ENCODE results near the gene GLIPR1L1.

DNA sequence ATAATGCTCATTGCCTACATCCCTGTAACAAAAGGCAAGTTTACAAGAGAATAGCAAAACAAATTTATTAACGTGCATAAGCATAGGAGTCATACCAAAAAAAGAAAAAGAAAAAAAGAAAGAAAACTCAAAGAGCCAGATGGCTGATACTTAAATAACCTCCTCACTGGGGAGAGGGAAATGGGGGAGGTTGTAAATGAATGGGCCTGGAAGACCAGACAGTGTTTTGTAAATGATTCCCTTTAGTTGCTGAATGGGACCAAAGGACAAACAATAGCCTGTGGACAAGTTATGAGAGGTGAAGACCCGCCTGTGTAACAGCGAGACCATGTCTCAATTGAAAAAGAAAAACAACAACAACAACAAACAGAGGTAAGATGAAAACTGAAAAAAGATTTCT is 39.7 kb upstream of the GLIPR1L1 start:
- TF ChIP-seq, protein P1, sequence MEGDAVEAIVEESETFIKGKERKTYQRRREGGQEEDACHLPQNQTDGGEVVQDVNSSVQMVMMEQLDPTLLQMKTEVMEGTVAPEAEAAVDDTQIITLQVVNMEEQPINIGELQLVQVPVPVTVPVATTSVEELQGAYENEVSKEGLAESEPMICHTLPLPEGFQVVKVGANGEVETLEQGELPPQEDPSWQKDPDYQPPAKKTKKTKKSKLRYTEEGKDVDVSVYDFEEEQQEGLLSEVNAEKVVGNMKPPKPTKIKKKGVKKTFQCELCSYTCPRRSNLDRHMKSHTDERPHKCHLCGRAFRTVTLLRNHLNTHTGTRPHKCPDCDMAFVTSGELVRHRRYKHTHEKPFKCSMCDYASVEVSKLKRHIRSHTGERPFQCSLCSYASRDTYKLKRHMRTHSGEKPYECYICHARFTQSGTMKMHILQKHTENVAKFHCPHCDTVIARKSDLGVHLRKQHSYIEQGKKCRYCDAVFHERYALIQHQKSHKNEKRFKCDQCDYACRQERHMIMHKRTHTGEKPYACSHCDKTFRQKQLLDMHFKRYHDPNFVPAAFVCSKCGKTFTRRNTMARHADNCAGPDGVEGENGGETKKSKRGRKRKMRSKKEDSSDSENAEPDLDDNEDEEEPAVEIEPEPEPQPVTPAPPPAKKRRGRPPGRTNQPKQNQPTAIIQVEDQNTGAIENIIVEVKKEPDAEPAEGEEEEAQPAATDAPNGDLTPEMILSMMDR (conservative IDR thresholded peaks at IDR 0.05; ENCODE audit: low read depth, low read length), result no peak
- TF ChIP-seq POLR2A (IDR thresholded peaks at IDR 0.05; ENCODE audit: low read depth, low read length) (no peak), USF2 (IDR thresholded peaks at IDR 0.05; ENCODE audit: low read depth, low read length) (no peak), RAD21 (IDR thresholded peaks at IDR 0.05; ENCODE audit: low read length) (no peak), MAZ (IDR thresholded peaks at IDR 0.05; ENCODE audit: borderline replicate concordance, low read depth, low read length) (no peak), SMC3 (IDR thresholded peaks at IDR 0.05; ENCODE audit: low read depth, low read length) (no peak), NFE2L2 (IDR thresholded peaks at IDR 0.05; ENCODE audit: low read depth, low read length) (no peak), RCOR1 (IDR thresholded peaks at IDR 0.05; ENCODE audit: insufficient replicate concordance, low read length) (no peak), CEBPB (IDR thresholded peaks at IDR 0.05; ENCODE audit: low read depth, low read length) (no peak), FOS (IDR thresholded peaks at IDR 0.05; ENCODE audit: low read depth, low read length) (no peak), RFX5 (IDR thresholded peaks at IDR 0.05; ENCODE audit: low read depth, low read length) (no peak), MXI1 (IDR thresholded peaks at IDR 0.05; ENCODE audit: borderline replicate concordance, low read depth, low read length) (no peak), BHLHE40 (IDR thresholded peaks at IDR 0.05; ENCODE audit: low read depth, low read length) (no peak)
- TF ChIP-seq, protein P2, sequence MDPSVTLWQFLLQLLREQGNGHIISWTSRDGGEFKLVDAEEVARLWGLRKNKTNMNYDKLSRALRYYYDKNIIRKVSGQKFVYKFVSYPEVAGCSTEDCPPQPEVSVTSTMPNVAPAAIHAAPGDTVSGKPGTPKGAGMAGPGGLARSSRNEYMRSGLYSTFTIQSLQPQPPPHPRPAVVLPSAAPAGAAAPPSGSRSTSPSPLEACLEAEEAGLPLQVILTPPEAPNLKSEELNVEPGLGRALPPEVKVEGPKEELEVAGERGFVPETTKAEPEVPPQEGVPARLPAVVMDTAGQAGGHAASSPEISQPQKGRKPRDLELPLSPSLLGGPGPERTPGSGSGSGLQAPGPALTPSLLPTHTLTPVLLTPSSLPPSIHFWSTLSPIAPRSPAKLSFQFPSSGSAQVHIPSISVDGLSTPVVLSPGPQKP (IDR thresholded peaks at IDR 0.05; ENCODE audit: borderline replicate concordance, low read depth, low read length), result no peak
